Ovary (tissue), 9 donors: ENCODE data around the gene NAPG. TPM values are rescaled to one million over a fixed set of nuclear protein-coding genes. Genes with fewer than 3 reads are reported as not detected.

Experiments
- DNase-seq, 5 donors: peaks; one replicate each; pipeline ENCODE4 v3.0.0-alpha.2; 2019 to 2020
- H3K27ac ChIP-seq, 2 donors: fragments of 200-600 bp; one replicate each; pipeline versions ENCODE4 v1.5.1 to v1.8.0; 2019 to 2022
- H3K27me3 ChIP-seq: fragments of 200-600 bp; one replicate; pipeline ENCODE4 v1.8.0; 2022
- H3K36me3 ChIP-seq: fragments of 200-600 bp; sonication (generic); one replicate; pipeline ENCODE4 v1.5.1; 2019
- H3K4me1 ChIP-seq: one replicate; pipeline ENCODE4 v1.8.1; 2013; ENCODE audit warnings: mild to moderate bottlenecking, moderate library complexity; ENCODE audit not compliant: insufficient read depth
- H3K4me3 ChIP-seq: fragments of 200-600 bp; sonication (generic); one replicate; pipeline ENCODE4 v1.5.1; 2017
- H3K9me3 ChIP-seq, 2 donors: fragments of 200-600 bp in 1 of 2; sonication (generic) in 1 of 2; one replicate each; pipeline versions ENCODE4 v1.5.1 to v1.8.1; 2013 to 2019; ENCODE audit warnings: mild to moderate bottlenecking in 1 of 2, moderate library complexity in 1 of 2
- CTCF ChIP-seq, 3 donors: fragments of 450-650 bp in 2 of 3; fragments of 200-600 bp in 1 of 3; IDR thresholded peaks; one replicate each; pipeline versions ENCODE4 v1.5.1 to v1.8.0; 2016 to 2022; ENCODE audit warnings: antibody characterized with exemption in 3 of 3, mild to moderate bottlenecking in 1 of 3
- EP300 ChIP-seq: sonication (generic); formaldehyde crosslinking; IDR thresholded peaks from one replicate; pipeline ENCODE4 v1.6.1; 2017; ENCODE audit warnings: antibody characterized with exemption
- POLR2A ChIP-seq: fragments of 450-650 bp; IDR thresholded peaks from one replicate; pipeline ENCODE4 v1.6.1; 2017; ENCODE audit warnings: antibody characterized with exemption, mild to moderate bottlenecking, moderate library complexity
- WGBS, 3 donors: extraction: QIAGEN DNeasy Blood & Tissue Kit in 1 of 3; methylation state at CpG; one replicate each; pipeline versions ENCODE4 v1.1.5 to v1.1.7; 2013 to 2017; 5-methylcytosine and 5-hydroxymethylcytosine counted together
- intact Hi-C, 4 donors: fragments of 100-400 bp; cut with DNase I; formaldehyde crosslinking; loops; one replicate each; pipeline versions ENCODE4 v1.11.0 to v1.15.1; 2022 to 2023
- polyA plus RNA-seq, 2 donors: library from polyadenylated mRNA; stranded (reverse); fragments of 200-250 nt in 1 of 2; fragments of 350-450 nt in 1 of 2; fragmentation: Illumina TruSeq in 1 of 2; extraction: RNeasy Lipid Tissue Mini Kit (QIAGEN cat#74804) in 1 of 2; gene quantifications; one replicate each; pipeline ENCODE4 v1.2.3, GENCODE V29; 2013 to 2014
- total RNA-seq, 7 donors: library from RNA; depleted of rRNA in 2 of 7; stranded (reverse); fragments of >200 nt in 2 of 7; fragmentation: NEBNext Ultra II Directional in 3 of 7; extraction: Animal tissue kit (Norgen Biotek cat#: 25700) in 3 of 7; gene quantifications; one replicate each; pipeline versions ENCODE4 v1.1.0 to v1.2.4, GENCODE V29; 2016 to 2023
- donor health status: DM: no; HTN: no; CAD: no; lungs with moderate emphysema.
- donor health status: DM: no; HTN: no; CAD: no.
- donor health status: Bipolar disorder and iron deficiency.
- donor health status: DM: yes; HTN: yes; CAD: no.
- donor health status: DM: no; HTN: no; CAD: no.
- donor health status: DM: yes; HTN: yes; CAD: no.

The NAPG gene
- total and polyA plus RNA-seq, 9 donors = 7.9 to 25.8 (median 20.7) TPM

GRCh38 chr18:10482363-10482984 lies 43.4 kb upstream of the NAPG start:
- H3K27ac ChIP-seq = peak overlapping the region in 1 of 2 donors; percentile 71

GRCh38 chr18:10482985-10483949 lies 42.6 kb upstream of the NAPG start:
- Histone ChIP-seq H3K9me3 (no peaks in the 10 kb centered on the region), H3K27ac (peak overlapping the region in 1 of 2 donors; percentile 71), H3K27me3 (no peaks in the 10 kb centered on the region), H3K36me3 (no peaks in the 10 kb centered on the region), H3K4me1 (peaks cover 13% of the 10 kb centered on the region), H3K4me3 (no peak overlapping the region)
- peak; percentile 83 to 88 (median 87) for DNase-seq
- TF ChIP-seq CTCF (IDR thresholded peaks at IDR 0.05) (no peak), POLR2A (no peak), EP300 (no peak)
- WGBS, 3 donors = 58 to 67% (median 59%) methylated on average over 20 of the region's 20 CpGs
- intact Hi-C loops = no loop called here

More at GRCh38 chr18:10482363-10482984, 43.4 kb upstream of the NAPG start:
- no peaks in the 10 kb centered on the region for H3K9me3 ChIP-seq
- no peaks in the 10 kb centered on the region for H3K36me3 ChIP-seq
- no peak overlapping the region for H3K4me3 ChIP-seq
- no peaks in the 10 kb centered on the region for H3K27me3 ChIP-seq
- DNase-seq = peak in 2 of 5 donors; percentile 34 to 37
- 89 to 94% (median 90%) methylated on average over 11 of the region's 11 CpGs for WGBS, 3 donors
- TF ChIP-seq CTCF (IDR thresholded peaks at IDR 0.05) = no peak
- TF ChIP-seq POLR2A = no peak
- TF ChIP-seq EP300 = no peak
- peaks cover 14% of the 10 kb centered on the region for H3K4me1 ChIP-seq
- intact Hi-C loops = no loop called here

- 94 to 98% (median 96%) methylated on average over 20 of the region's 20 CpGs for WGBS, 3 donors
- no peaks in the 10 kb centered on the region for H3K9me3 ChIP-seq
These were observed 40.4 kb upstream of the NAPG start for GRCh38 chr18:10485475-10485874.

More at GRCh38 chr18:10485475-10485874, 40.4 kb upstream of the NAPG start:
- intact Hi-C loops = no loop called here
- DNase-seq = no peak
- Histone ChIP-seq H3K4me3 (no peak overlapping the region), H3K27ac (no peak overlapping the region), H3K4me1 (peaks cover 13% of the 10 kb centered on the region), H3K36me3 (no peaks in the 10 kb centered on the region), H3K27me3 (no peaks in the 10 kb centered on the region)
- TF ChIP-seq EP300 (no peak), CTCF (IDR thresholded peaks at IDR 0.05) (no peak), POLR2A (no peak)
